ENCODE results near the gene RASGRF2.

DNA sequence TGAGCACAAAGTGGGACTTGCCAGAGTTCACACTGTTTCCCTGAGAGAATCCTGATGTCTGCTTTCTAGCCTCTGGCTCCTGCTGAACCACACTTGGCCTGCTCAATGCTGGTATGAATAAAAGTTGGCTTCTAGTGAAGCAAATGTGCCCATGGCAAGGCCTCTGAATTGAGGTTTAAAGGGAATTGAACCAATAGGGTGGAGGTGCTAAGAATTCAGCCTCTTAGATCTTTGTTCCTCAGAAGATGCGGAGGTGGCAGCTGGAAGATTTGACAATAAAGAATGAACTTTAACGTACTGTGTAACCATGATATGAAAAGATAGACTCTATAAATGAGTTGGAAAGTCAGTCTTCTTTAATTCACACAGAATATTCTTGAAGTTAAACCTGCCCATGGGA is 57.2 kb downstream of the RASGRF2 start:
- no peak for TF ChIP-seq POLR2AphosphoS5 (IDR thresholded peaks at IDR 0.05; ENCODE audit: borderline replicate concordance, low read depth, low read length)
- no peak for TF ChIP-seq EZH2 (IDR thresholded peaks at IDR 0.05)
- no peak for TF ChIP-seq FOXP2 (optimal IDR thresholded peaks at IDR 0.05; ENCODE audit: control extremely low read depth, extremely low read length, insufficient read depth)
